Left lobe of liver (tissue), 2 donors: ENCODE data around the gene MEGF6. TPM values are rescaled to one million over a fixed set of nuclear protein-coding genes. Genes with fewer than 3 reads are reported as not detected.
A peak's percentile ranks its signal among the peaks of the same experiment; 100 is the strongest.

Source experiments
- ATAC-seq: fragments of 200-7000 bp; cut with Tn5 transposase; one replicate; pipeline ENCODE4 v1.9.1; 2020; ENCODE audit warnings: mild to moderate bottlenecking, moderate library complexity
- DNase-seq: peaks from one replicate; pipeline ENCODE4 v3.0.0-alpha.2; 2020; ENCODE audit warnings: low spot score
- total RNA-seq: library from RNA; stranded (reverse); gene quantifications from one replicate; pipeline ENCODE4 v1.2.1, GENCODE V29; 2021
- donor health status: DM: no; HTN: no; CAD: no; lungs with moderate emphysema.
- donor health status: DM: no; HTN: yes; CAD: no.

MEGF6 gene
- total RNA-seq, 1 donor from 2014 or later: 6.9 TPM

- ATAC-seq (no peak), DNase-seq (no peak)
These were observed 115.2 kb downstream of the MEGF6 start for GRCh38 chr1:3495776-3496745.

GRCh38 chr1:3494321-3495308 lies 116.7 kb downstream of the MEGF6 start:
- no peak for DNase-seq
- no peak for ATAC-seq

GRCh38 chr1:3492545-3493246 lies 118.6 kb downstream of the MEGF6 start:
- ATAC-seq: no peak

GRCh38 chr1:3491291-3492246 lies 119.7 kb downstream of the MEGF6 start:
- DNase-seq (peak; percentile 75), ATAC-seq (peak; percentile 96)

More at GRCh38 chr1:3492545-3493246, 118.6 kb downstream of the MEGF6 start:
- no peak for DNase-seq

- no peak for ATAC-seq
These were observed 121.1 kb downstream of the MEGF6 start for GRCh38 chr1:3490046-3490745.

GRCh38 chr1:3488432-3488831 lies 122.9 kb downstream of the MEGF6 start:
- DNase-seq (no peak), ATAC-seq (no peak)

More at GRCh38 chr1:3490046-3490745, 121.1 kb downstream of the MEGF6 start:
- no peak for DNase-seq

- DNase-seq (no peak), ATAC-seq (no peak)
These were observed 126.3 kb downstream of the MEGF6 start for GRCh38 chr1:3485016-3485415.

GRCh38 chr1:3483801-3484444 lies 127.4 kb downstream of the MEGF6 start:
- ATAC-seq (peak; percentile 67), DNase-seq (peak; percentile 65)

- DNase-seq (no peak), ATAC-seq (no peak)
These were observed 127.9 kb downstream of the MEGF6 start for GRCh38 chr1:3483380-3483779.

- ATAC-seq (no peak), DNase-seq (no peak)
These were observed 128.9 kb downstream of the MEGF6 start for GRCh38 chr1:3482378-3482849.

GRCh38 chr1:3481836-3482375 lies 129.4 kb downstream of the MEGF6 start:
- ATAC-seq (no peak), DNase-seq (no peak)

- DNase-seq: no peak
- no peak for ATAC-seq
These were observed 130.3 kb downstream of the MEGF6 start for GRCh38 chr1:3481046-3481445.

GRCh38 chr1:3480369-3480719 lies 131.0 kb downstream of the MEGF6 start:
- DNase-seq: peak; percentile 82

GRCh38 chr1:3479511-3480368 lies 131.6 kb downstream of the MEGF6 start:
- DNase-seq (no peak), ATAC-seq (peak; percentile 44)

More at GRCh38 chr1:3480369-3480719, 131.0 kb downstream of the MEGF6 start:
- ATAC-seq: peak; percentile 88

- no peak for DNase-seq
- no peak for ATAC-seq
These were observed 133.1 kb downstream of the MEGF6 start for GRCh38 chr1:3478187-3478586.

GRCh38 chr1:3477241-3477995 lies 133.9 kb downstream of the MEGF6 start:
- DNase-seq: no peak
- no peak for ATAC-seq
